BE2C (cell line): Measurements from ENCODE around the gene KAZN.

Source experiments
- DNase-seq: peaks from one replicate; pipeline ENCODE4 v3.0.0-alpha.2; 2020
- H3K27me3 ChIP-seq: fragments of 250-450 bp; sonication (Bioruptor Pico); 2 replicates; pipeline ENCODE4 v1.5.1; 2020; ENCODE audit warnings: mild to moderate bottlenecking
- H3K36me3 ChIP-seq: fragments of 250-450 bp; sonication (Bioruptor Pico); 2 replicates; pipeline ENCODE4 v1.5.1; 2020; ENCODE audit warnings: mild to moderate bottlenecking
- H3K4me1 ChIP-seq: fragments of 250-450 bp; sonication (Bioruptor Pico); 2 replicates; pipeline ENCODE4 v1.5.1; 2020
- H3K4me3 ChIP-seq: 2 replicates; pipeline ENCODE4 v1.5.1; 2011; ENCODE audit warnings: low read depth, low read length
- H3K9me3 ChIP-seq: fragments of 250-450 bp; sonication (Bioruptor Pico); 2 replicates; pipeline ENCODE4 v1.5.1; 2020
- TF ChIP-seq, protein P1 (sequence below): IDR thresholded peaks from 2 replicates; pipeline ENCODE4 v1.5.1; 2012; ENCODE audit warnings: mild to moderate bottlenecking, low read depth, low read length

KAZN gene

DNA sequence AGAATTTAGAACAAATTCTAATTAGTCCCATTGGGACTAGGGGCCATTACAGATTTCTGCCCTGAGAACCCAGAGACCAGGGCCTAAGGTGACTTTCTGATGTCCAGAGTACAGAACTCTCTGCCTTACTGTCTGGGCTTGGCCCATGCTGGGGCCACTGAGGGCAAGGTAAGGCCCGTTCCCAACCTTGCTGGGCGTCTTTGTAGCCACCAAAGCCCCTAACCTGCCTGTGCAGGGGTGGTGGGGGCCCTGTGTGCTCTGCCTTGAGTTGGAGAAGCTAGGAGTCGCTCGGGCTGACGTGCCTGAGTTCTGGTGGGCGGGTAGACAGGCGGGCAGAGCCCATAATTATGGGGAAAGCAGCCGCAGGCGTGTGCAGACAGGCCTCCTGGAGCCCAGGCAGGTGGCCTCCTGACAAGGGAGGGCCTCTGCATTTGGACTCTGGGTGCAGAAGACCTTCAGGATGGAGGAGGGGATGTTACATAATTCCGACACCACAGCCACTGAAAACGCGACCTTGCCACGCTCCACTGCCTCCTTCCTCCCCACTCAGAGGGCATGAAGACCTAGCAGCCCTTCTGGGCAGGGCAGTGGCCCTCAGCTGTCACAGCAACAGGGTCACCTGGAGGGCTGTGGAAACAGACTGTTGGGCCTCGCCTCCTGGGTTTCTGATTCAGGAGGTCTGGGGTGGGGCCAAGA, 315.1 kb downstream of the KAZN start:
- Histone ChIP-seq H3K36me3 (no peaks in the 10 kb centered on the region), H3K4me1 (no peaks in the 10 kb centered on the region), H3K9me3 (no peaks in the 10 kb centered on the region), H3K4me3 (no peak overlapping the region), H3K27me3 (no peaks in the 10 kb centered on the region)
- no peak for DNase-seq
- TF ChIP-seq, protein P1, sequence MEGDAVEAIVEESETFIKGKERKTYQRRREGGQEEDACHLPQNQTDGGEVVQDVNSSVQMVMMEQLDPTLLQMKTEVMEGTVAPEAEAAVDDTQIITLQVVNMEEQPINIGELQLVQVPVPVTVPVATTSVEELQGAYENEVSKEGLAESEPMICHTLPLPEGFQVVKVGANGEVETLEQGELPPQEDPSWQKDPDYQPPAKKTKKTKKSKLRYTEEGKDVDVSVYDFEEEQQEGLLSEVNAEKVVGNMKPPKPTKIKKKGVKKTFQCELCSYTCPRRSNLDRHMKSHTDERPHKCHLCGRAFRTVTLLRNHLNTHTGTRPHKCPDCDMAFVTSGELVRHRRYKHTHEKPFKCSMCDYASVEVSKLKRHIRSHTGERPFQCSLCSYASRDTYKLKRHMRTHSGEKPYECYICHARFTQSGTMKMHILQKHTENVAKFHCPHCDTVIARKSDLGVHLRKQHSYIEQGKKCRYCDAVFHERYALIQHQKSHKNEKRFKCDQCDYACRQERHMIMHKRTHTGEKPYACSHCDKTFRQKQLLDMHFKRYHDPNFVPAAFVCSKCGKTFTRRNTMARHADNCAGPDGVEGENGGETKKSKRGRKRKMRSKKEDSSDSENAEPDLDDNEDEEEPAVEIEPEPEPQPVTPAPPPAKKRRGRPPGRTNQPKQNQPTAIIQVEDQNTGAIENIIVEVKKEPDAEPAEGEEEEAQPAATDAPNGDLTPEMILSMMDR, result no peak

DNA sequence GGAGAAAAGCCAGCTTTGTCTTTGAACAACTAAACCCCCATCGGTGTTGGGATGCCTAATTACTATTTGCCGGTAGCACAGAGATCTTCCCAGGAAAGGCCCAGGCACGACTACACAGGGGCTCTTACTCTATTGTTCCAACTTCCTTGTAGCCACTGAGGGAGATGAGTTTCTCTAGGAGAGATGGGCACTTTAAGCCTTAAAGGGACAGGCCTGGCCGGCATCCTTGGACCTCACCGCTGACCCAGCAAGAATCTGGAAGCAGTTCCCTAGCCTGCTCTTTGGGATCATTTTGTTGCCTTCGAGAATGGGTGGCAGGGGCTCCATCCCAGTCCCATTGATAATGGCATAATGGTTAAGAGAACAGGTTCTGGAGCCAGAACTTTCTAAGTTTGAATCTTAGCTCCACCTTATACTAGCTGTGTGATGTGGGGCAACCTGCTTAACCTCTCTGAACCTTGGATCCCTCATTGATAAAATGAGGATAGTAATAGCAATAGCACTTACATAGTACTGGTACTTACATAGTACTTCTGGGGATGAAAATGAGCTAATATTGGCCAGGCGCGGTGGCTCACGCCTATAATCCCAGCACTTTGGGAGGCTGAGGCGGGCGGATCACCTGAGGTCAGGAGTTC, 316.0 kb downstream of the KAZN start:
- no peaks in the 10 kb centered on the region for H3K4me1 ChIP-seq
- no peak for DNase-seq
- H3K36me3 ChIP-seq, result no peaks in the 10 kb centered on the region
- H3K4me3 ChIP-seq, result no peak overlapping the region
- no peaks in the 10 kb centered on the region for H3K9me3 ChIP-seq
- TF ChIP-seq, protein P1, result no peak
- H3K27me3 ChIP-seq, result no peaks in the 10 kb centered on the region

- TF ChIP-seq, protein P1, result peak; percentile 73
- Histone ChIP-seq H3K27me3 (no peaks in the 10 kb centered on the region), H3K4me1 (no peaks in the 10 kb centered on the region), H3K9me3 (no peaks in the 10 kb centered on the region), H3K4me3 (no peak overlapping the region), H3K36me3 (no peaks in the 10 kb centered on the region)
- peak; percentile 43 for DNase-seq
Measured at GRCh38 chr1:14915356-14916054, 317.0 kb downstream of the KAZN start.

GRCh38 chr1:14919289-14919688, 320.8 kb downstream of the KAZN start:
- Histone ChIP-seq H3K4me1 (no peaks in the 10 kb centered on the region), H3K4me3 (no peak overlapping the region), H3K36me3 (no peaks in the 10 kb centered on the region), H3K27me3 (peaks cover 3% of the 10 kb centered on the region), H3K9me3 (no peaks in the 10 kb centered on the region)
- no peak for DNase-seq
- TF ChIP-seq, protein P1, result no peak

DNA sequence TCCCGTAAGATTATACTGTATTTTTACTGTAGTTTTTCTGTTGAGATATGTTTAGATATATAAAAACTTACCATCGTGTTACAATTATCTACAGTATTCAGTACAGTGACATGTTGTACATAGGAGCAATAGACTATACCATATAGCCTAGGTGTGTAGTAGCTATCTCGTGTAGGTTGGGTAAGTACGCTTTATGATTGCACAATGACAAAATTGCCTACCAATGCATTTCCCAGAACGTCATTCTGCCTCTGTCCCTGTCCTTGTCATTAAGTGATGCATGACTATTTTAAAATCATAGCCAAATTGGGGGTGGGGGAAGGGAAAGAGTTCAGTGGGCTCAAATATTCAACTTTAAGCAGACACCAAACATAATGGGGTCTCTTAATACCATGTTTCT, 321.3 kb downstream of the KAZN start:
- Histone ChIP-seq H3K4me1 (no peaks in the 10 kb centered on the region), H3K9me3 (no peaks in the 10 kb centered on the region), H3K27me3 (peaks cover 7% of the 10 kb centered on the region), H3K36me3 (no peaks in the 10 kb centered on the region), H3K4me3 (no peak overlapping the region)
- no peak for DNase-seq
- TF ChIP-seq, protein P1, result no peak

GRCh38 chr1:14921057-14921456, 322.6 kb downstream of the KAZN start:
- H3K9me3 ChIP-seq, result no peaks in the 10 kb centered on the region
- no peak for DNase-seq
- peaks cover 20% of the 10 kb centered on the region for H3K27me3 ChIP-seq
- no peaks in the 10 kb centered on the region for H3K36me3 ChIP-seq
- H3K4me3 ChIP-seq, result no peak overlapping the region
- H3K4me1 ChIP-seq, result no peaks in the 10 kb centered on the region
- TF ChIP-seq, protein P1, result no peak
